Naive thymus-derived CD4-positive, alpha-beta T cell (primary cell): ENCODE results near the gene PARPBP. TPM values are rescaled to one million over a fixed set of nuclear protein-coding genes. Genes with fewer than 3 reads are reported as not detected.
"Not testable (repeated sequence)": the region's sequence is repeated elsewhere in the genome, so short reads cannot be mapped to it uniquely, and the experiment has no call there.

Source experiments
- ATAC-seq: fragments of 150-1000 bp; cut with Tn5 transposase; 2 replicates; pipeline ENCODE4 v1.10.0; 2021; ENCODE audit warnings: mild to moderate bottlenecking, moderate library complexity
- CTCF ChIA-PET: fragments of 350-600 bp; sonication (Branson Sonifier 250); formaldehyde crosslinking; loops from one replicate; lab custom pipeline; 2021; ENCODE audit warnings: antibody characterized with exemption; lab: Charles Lee
- POLR2A ChIA-PET: fragments of 350-600 bp; sonication (Branson Sonifier 250); formaldehyde crosslinking; loops from one replicate; lab custom pipeline; 2021; ENCODE audit warnings: antibody characterized with exemption, inconsistent platforms; lab: Charles Lee
- DNase-seq, 9 donors: peaks; one replicate each; pipeline versions ENCODE4 v3.0.0 to v3.0.0-alpha.2; 2020 to 2022; ENCODE audit warnings: mixed read lengths in 1 of 9
- H3K27ac ChIP-seq: one replicate; pipeline ENCODE4 v1.7.0; 2013; ENCODE audit warnings: mild to moderate bottlenecking, low read depth, low read length, moderate library complexity
- H3K27me3 ChIP-seq, 2 donors: one replicate each; pipeline ENCODE4 v1.7.0; 2013; ENCODE audit warnings: low read length in 2 of 2, mild to moderate bottlenecking in 2 of 2, moderate library complexity in 2 of 2; ENCODE audit not compliant: control insufficient read depth in 2 of 2, insufficient read depth in 2 of 2
- H3K36me3 ChIP-seq, 3 experiments: 1 replicate in 2 of 3; 2 replicates in 1 of 3; pipeline ENCODE4 v1.7.0; 2013; ENCODE audit warnings: low read length in 3 of 3, mild to moderate bottlenecking in 3 of 3, moderate library complexity in 1 of 3; ENCODE audit not compliant: insufficient read depth in 3 of 3, control insufficient read depth in 2 of 3
- H3K4me1 ChIP-seq, 2 donors: one replicate each; pipeline ENCODE4 v1.7.0; 2013; ENCODE audit warnings: low read length in 2 of 2, mild to moderate bottlenecking in 2 of 2, moderate library complexity in 1 of 2; ENCODE audit not compliant: control insufficient read depth in 2 of 2, insufficient read depth in 2 of 2
- H3K4me3 ChIP-seq: 2 replicates; pipeline ENCODE4 v1.7.0; 2013; ENCODE audit warnings: mild to moderate bottlenecking, low read length
- H3K9me3 ChIP-seq, 3 experiments: 1 replicate in 2 of 3; 2 replicates in 1 of 3; pipeline ENCODE4 v1.7.0; 2013; ENCODE audit warnings: low read length in 3 of 3; ENCODE audit not compliant: control insufficient read depth in 2 of 3
- H3K27ac Mint-ChIP-seq, 9 donors: one replicate each; pipeline ENCODE4 v1.8.0; 2020 to 2022; ENCODE audit warnings: mixed read lengths in 9 of 9, mild to moderate bottlenecking in 8 of 9, moderate library complexity in 5 of 9, inconsistent platforms in 2 of 9
- H3K27me3 Mint-ChIP-seq, 5 donors: one replicate each; pipeline ENCODE4 v1.8.0; 2021 to 2022; ENCODE audit warnings: mixed read lengths in 5 of 5, mild to moderate bottlenecking in 1 of 5
- H3K36me3 Mint-ChIP-seq, 5 donors: one replicate each; pipeline ENCODE4 v1.8.0; 2020 to 2022; ENCODE audit warnings: mixed read lengths in 5 of 5, mild to moderate bottlenecking in 3 of 5, inconsistent platforms in 1 of 5
- H3K4me1 Mint-ChIP-seq, 7 donors: one replicate each; pipeline ENCODE4 v1.8.0; 2020 to 2022; ENCODE audit warnings: mixed read lengths in 7 of 7, mild to moderate bottlenecking in 3 of 7, inconsistent platforms in 1 of 7
- H3K4me3 Mint-ChIP-seq, 10 donors: one replicate each; pipeline ENCODE4 v1.8.0; 2020 to 2022; ENCODE audit warnings: mild to moderate bottlenecking in 10 of 10, mixed read lengths in 10 of 10, moderate library complexity in 6 of 10, inconsistent platforms in 2 of 10
- H3K9me3 Mint-ChIP-seq, 11 donors: one replicate each; pipeline ENCODE4 v1.8.0; 2020 to 2022; ENCODE audit warnings: mixed read lengths in 11 of 11, mild to moderate bottlenecking in 4 of 11, inconsistent platforms in 1 of 11, moderate library complexity in 1 of 11
- intact Hi-C, 2 donors: fragments of 100-400 bp; cut with micrococcal nuclease; formaldehyde crosslinking; loops; one replicate each; pipeline ENCODE4 v1.15.1; 2023
- polyA plus RNA-seq, 2 donors: library from polyadenylated mRNA; unstranded; fragments of 300-500 nt; fragmentation: Illumina TruSeq; gene quantifications; one replicate each; pipeline ENCODE4 v1.2.3, GENCODE V29; 2021
- total RNA-seq, 6 experiments: library from RNA in 5 of 6; stranded (reverse) in 5 of 6; gene quantifications; 1 replicate in 5 of 6; 2 replicates in 1 of 6; pipeline ENCODE4 v1.2.3 and lab custom pipeline; 2021 to 2026

PARPBP gene
- total and polyA plus RNA-seq, 7 experiments from 2014 or later = 1.1 to 21.5 (median 1.7) TPM

- POLR2A ChIA-PET, ATAC-seq, H3K27ac Mint-ChIP-seq, H3K27ac ChIP-seq, H3K9me3 ChIP-seq, H3K4me1 Mint-ChIP-seq, DNase-seq, H3K4me1 ChIP-seq, H3K36me3 ChIP-seq, CTCF ChIA-PET, H3K27me3 ChIP-seq, H3K4me3 Mint-ChIP-seq, intact Hi-C loops, H3K27me3 Mint-ChIP-seq, H3K4me3 ChIP-seq: not testable (repeated sequence)
- Mint-ChIP-seq H3K9me3 (peaks cover 0 to 16% (median 2%) of the 10 kb centered on the region in 11 donors), H3K36me3 (peaks cover 0 to 66% (median 13%) of the 10 kb centered on the region in 5 donors)
Measured at GRCh38 chr12:102131442-102131841, 11.5 kb downstream of the PARPBP start.

- POLR2A ChIA-PET, H3K36me3 ChIP-seq, H3K9me3 ChIP-seq, intact Hi-C loops, H3K27me3 Mint-ChIP-seq, H3K27me3 ChIP-seq, H3K4me1 ChIP-seq, H3K27ac ChIP-seq, H3K4me3 Mint-ChIP-seq, ATAC-seq, CTCF ChIA-PET, DNase-seq, H3K27ac Mint-ChIP-seq, H3K4me3 ChIP-seq: not testable (repeated sequence)
- Mint-ChIP-seq H3K36me3 (peaks cover 0 to 77% (median 6%) of the 10 kb centered on the region in 5 donors), H3K4me1 (peaks cover 0 to 19% (median 5%) of the 10 kb centered on the region in 7 donors), H3K9me3 (peaks cover 0 to 16% (median 5%) of the 10 kb centered on the region in 11 donors)
Measured at GRCh38 chr12:102137619-102138018, 17.6 kb downstream of the PARPBP start.

- Mint-ChIP-seq H3K4me3 (peak overlapping the region in 5 of 10 donors; percentile 16 to 63 (median 21)), H3K27ac (peak overlapping the region in 4 of 9 donors; percentile 13 to 39 (median 23)), H3K9me3 (peaks cover 0 to 14% (median 2%) of the 10 kb centered on the region in 11 donors), H3K4me1 (peaks cover 0 to 28% (median 9%) of the 10 kb centered on the region in 7 donors), H3K36me3 (peaks cover 0 to 69% (median 6%) of the 10 kb centered on the region in 5 donors)
- ATAC-seq, H3K27ac ChIP-seq, H3K36me3 ChIP-seq, intact Hi-C loops, POLR2A ChIA-PET, H3K4me3 ChIP-seq, H3K4me1 ChIP-seq, H3K27me3 ChIP-seq, H3K9me3 ChIP-seq, CTCF ChIA-PET, H3K27me3 Mint-ChIP-seq: not testable (repeated sequence)
- DNase-seq = peak in 5 of 9 donors; percentile 2 to 28 (median 8)
Measured at GRCh38 chr12:102142866-102143373, 22.9 kb downstream of the PARPBP start.

GRCh38 chr12:102144221-102144620 is 24.2 kb downstream of the PARPBP start:
- Histone ChIP-seq H3K4me3 (no peak overlapping the region), H3K27ac (no peak overlapping the region), H3K4me1 (no peaks in the 10 kb centered on the region), H3K9me3 (no peaks in the 10 kb centered on the region), H3K27me3 (no peaks in the 10 kb centered on the region), H3K36me3 (no peaks in the 10 kb centered on the region)
- peaks cover 0 to 58% (median 6%) of the 10 kb centered on the region in 5 donors for H3K36me3 Mint-ChIP-seq
- H3K27me3 Mint-ChIP-seq = no peaks in the 10 kb centered on the region
- CTCF ChIA-PET = no interaction called here
- intact Hi-C loops = no loop called here
- peaks cover 0 to 8% (median 0%) of the 10 kb centered on the region in 11 donors for H3K9me3 Mint-ChIP-seq
- DNase-seq (no peak), ATAC-seq (no peak)
- H3K27ac Mint-ChIP-seq = no peak overlapping the region
- H3K4me1 Mint-ChIP-seq = peaks cover 0 to 28% (median 9%) of the 10 kb centered on the region in 7 donors
- POLR2A ChIA-PET = no interaction called here
- no peak overlapping the region for H3K4me3 Mint-ChIP-seq

- H3K4me1 ChIP-seq, H3K9me3 Mint-ChIP-seq, H3K27me3 ChIP-seq, H3K9me3 ChIP-seq, POLR2A ChIA-PET, ATAC-seq, DNase-seq, H3K4me3 ChIP-seq, H3K36me3 ChIP-seq, CTCF ChIA-PET, H3K27ac ChIP-seq, H3K27ac Mint-ChIP-seq, H3K27me3 Mint-ChIP-seq, H3K4me3 Mint-ChIP-seq, intact Hi-C loops: not testable (repeated sequence)
- Mint-ChIP-seq H3K4me1 (peaks cover 0 to 14% (median 9%) of the 10 kb centered on the region in 7 donors), H3K36me3 (peaks cover 0 to 35% (median 2%) of the 10 kb centered on the region in 5 donors)
Measured at GRCh38 chr12:102147062-102147587, 27.1 kb downstream of the PARPBP start.

- POLR2A ChIA-PET, H3K4me1 Mint-ChIP-seq, H3K4me1 ChIP-seq: not testable (repeated sequence)
Measured at GRCh38 chr12:102155206-102155605, 35.2 kb downstream of the PARPBP start.

GRCh38 chr12:102163383-102163782 is 43.4 kb downstream of the PARPBP start:
- no peaks in the 10 kb centered on the region for H3K9me3 ChIP-seq
- no peak for ATAC-seq
- H3K36me3 Mint-ChIP-seq = peaks cover 0 to 14% (median 0%) of the 10 kb centered on the region in 5 donors
- DNase-seq = no peak
- no peaks in the 10 kb centered on the region for H3K9me3 Mint-ChIP-seq
- H3K4me1 Mint-ChIP-seq = peaks cover 0 to 14% (median 0%) of the 10 kb centered on the region in 7 donors
- POLR2A ChIA-PET = no interaction called here
- H3K27me3 Mint-ChIP-seq = no peaks in the 10 kb centered on the region
- no peaks in the 10 kb centered on the region for H3K27me3 ChIP-seq
- no peak overlapping the region for H3K4me3 Mint-ChIP-seq
- no peaks in the 10 kb centered on the region for H3K4me1 ChIP-seq
- H3K4me3 ChIP-seq = no peak overlapping the region
- no peak overlapping the region for H3K27ac Mint-ChIP-seq
- no peak overlapping the region for H3K27ac ChIP-seq
- CTCF ChIA-PET = no interaction called here
- H3K36me3 ChIP-seq = no peaks in the 10 kb centered on the region
- intact Hi-C loops = no loop called here

More at GRCh38 chr12:102155206-102155605, 35.2 kb downstream of the PARPBP start:
- H3K27me3 Mint-ChIP-seq, H3K9me3 Mint-ChIP-seq, H3K27me3 ChIP-seq, H3K36me3 ChIP-seq, ATAC-seq, H3K4me3 Mint-ChIP-seq, H3K9me3 ChIP-seq, H3K4me3 ChIP-seq, CTCF ChIA-PET, H3K27ac Mint-ChIP-seq, DNase-seq, intact Hi-C loops, H3K27ac ChIP-seq: not testable (repeated sequence)
- peaks cover 0 to 27% (median 0%) of the 10 kb centered on the region in 5 donors for H3K36me3 Mint-ChIP-seq
